CD4-positive, alpha-beta T cell treated with Interferon alpha-2 for 1 hour (primary cell): ENCODE measurements around the gene TMBIM4.
A peak's percentile ranks its signal among the peaks of the same experiment; 100 is the strongest.
"Not testable (repeated sequence)": the region's sequence is repeated elsewhere in the genome, so short reads cannot be mapped to it uniquely, and the experiment has no call there.

Experiments
- DNase-seq, 2 donors: peaks; one replicate each; pipeline ENCODE4 v3.0.0-alpha.2; 2020 to 2022

Gene TMBIM4

DNA sequence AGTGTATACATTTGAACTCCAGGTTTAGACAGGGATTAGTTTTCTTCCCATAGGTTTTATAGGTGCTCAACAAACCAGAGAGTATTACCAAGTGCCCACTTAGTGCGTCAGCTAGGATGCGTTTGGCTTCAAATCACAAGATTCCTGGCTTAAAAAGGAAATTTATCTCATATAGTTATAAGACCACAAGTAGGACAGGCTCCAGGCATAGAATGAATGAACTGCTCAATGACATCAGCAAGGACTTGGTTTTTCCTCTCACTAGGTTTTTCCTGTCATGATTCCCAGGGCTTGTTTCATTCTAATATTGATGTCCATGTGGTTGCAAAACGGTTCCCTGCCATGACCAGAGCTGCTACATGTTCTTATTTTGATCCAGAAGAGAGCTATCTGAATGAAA lies 13.2 kb upstream of the TMBIM4 start:
- DNase-seq: no peak

DNA sequence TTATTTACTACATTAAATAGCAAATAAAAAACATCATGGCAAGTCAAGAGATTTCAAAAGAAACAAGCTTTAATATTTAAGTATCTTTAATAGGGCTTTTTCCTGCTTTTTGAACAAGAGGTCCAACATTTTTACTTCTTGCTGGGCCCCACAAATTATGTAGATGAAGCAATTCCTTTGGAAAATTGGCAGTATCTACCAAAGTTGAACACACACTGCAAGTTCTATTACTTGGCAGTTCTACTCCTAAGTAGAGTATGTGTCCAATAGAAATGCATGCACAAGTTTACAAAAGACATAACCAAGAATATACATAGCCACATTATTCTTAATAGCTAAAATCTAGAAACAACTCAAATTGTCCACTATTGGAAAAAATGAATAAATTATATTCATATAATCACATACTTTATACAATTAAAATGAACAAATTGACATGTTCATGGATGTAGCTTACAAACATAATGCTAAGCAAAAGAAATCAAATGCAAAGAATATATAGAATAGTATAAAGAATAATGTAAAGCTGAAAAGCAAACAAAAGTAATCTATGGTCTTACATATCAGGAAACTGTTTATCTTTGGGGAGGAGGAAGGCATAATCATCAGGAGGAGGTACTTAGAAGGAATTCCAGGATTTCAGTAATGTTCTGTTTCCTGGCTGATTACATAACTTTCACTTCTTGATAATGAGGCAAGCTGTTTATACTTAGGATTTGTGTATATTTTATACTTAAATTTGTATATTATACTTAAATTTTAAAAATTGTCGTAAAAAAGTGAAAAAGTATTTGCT lies 6.5 kb upstream of the TMBIM4 start:
- DNase-seq: no peak

- DNase-seq: not testable (repeated sequence)
Observed at GRCh38 chr12:66174391-66175325, 4.9 kb upstream of the TMBIM4 start.

DNA sequence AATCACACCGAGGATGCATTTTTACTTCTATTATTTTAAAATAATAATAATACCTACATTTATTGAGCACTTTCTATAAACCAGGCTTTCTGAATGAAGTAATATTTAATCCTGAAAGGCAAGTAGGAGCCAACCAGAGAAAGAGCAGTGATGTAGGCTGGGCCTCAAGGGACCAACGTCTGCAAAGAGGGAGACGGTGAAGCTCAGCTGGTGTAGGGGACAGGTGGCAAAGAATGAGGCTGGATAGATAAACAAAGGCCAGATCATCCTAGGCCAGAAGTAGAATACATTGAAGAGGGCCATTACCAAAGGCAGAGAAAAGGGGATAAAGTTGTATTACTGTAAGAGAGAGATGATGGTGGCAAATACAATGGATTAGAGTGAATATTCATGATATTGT lies 810 bp upstream of the TMBIM4 start:
- no peak for DNase-seq

- no peak for DNase-seq
Observed at GRCh38 chr12:66168410-66168809, 1.4 kb downstream of the TMBIM4 start.

- DNase-seq: no peak
Observed at GRCh38 chr12:66166561-66166960, 3.2 kb downstream of the TMBIM4 start.

GRCh38 chr12:66165141-66165540 lies 4.7 kb downstream of the TMBIM4 start:
- no peak for DNase-seq

GRCh38 chr12:66164349-66164821 lies 5.4 kb downstream of the TMBIM4 start:
- no peak for DNase-seq

- DNase-seq: no peak
Observed at GRCh38 chr12:66163289-66163688, 6.5 kb downstream of the TMBIM4 start.

GRCh38 chr12:66162701-66163100 lies 7.1 kb downstream of the TMBIM4 start:
- DNase-seq: no peak

- DNase-seq: no peak
Observed at GRCh38 chr12:66160704-66161103, 9.1 kb downstream of the TMBIM4 start.

DNA sequence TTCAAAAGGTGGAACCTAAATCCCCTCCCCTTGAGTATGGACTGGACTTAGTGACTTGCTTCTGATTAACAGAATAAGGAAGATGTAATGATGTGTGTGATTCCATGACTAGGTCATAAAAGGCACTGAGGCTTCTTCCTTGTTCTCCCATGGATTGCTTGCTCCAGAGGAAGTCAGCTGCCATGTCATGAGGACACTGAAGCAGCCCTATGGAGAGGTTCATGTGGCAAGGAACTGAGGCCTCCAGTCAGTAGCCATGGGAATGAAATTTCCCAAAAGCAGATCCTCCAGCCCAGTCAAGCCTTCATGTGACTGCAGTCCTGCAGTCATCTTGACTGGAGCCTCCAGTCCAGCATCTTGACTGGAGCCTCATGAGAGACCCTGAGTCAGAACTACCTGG lies 10.7 kb downstream of the TMBIM4 start:
- no peak for DNase-seq

- no peak for DNase-seq
Observed at GRCh38 chr12:66156654-66157053, 13.1 kb downstream of the TMBIM4 start.

DNA sequence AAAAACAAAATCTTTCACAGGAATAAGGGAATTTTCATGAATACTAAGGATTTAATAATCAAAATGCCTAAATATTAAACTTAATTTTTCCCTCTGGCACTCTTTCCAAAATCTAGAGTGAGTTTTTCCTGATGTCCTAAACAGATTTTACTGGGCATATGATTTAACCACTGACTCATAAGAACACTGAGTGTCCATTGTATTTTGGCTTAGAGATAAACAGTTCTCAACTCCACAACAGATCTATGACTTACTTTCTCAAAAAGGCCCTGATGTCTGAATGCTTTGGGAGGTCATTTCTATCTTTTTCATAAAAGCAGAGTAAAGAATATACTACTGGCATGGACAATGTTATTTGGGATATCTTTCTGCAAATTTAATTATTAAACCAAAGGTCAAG lies 15.0 kb downstream of the TMBIM4 start:
- no peak for DNase-seq

DNA sequence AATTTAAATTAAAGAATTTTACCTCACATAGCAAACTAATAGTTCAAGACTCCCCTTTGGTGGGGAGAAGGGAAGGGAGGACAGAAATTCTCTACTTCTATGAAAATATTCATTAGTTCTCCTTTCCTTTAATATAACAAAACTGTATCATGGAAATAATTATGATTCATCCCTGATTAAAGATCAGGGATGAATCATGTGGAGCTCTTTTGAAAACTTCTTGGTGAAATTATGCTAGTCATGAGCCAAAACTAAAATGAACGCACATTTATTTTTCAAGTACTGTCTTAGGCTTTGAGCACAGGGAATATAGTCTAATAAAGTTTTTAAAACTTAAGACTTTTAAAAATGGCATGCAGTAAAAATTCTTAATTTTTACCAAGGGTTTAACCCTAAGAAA lies 17.1 kb downstream of the TMBIM4 start:
- no peak for DNase-seq

DNA sequence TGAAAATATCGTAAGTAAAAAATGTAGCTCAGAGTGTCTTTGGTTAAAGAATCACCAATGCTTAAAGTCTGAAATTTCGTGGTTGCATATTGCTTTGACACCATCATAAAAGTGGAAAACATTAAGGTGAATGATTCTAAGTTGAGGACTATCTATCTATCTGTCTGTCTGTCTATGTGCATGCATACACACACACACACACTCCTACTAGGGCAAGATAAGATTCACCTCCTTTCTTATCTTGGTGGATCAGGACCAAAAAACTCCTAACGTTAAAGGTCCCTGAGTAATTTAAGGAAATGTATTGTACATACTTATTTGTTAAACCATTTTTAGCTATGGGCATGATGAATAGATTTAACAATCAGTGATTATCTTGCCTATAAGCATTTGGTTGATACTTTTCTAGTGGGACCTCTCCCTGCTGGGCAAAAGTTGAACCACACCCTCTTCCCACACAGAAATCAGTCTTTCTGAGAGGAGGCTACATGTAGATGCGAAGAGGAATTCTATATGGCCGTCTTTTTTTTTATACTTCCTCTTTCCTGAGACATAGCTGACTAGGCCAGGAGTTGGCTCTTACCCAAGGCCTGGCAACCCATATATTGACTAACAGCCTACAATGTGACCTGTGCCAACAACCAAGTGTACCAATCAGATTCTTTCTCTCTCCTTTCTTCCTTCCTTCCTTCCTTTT lies 19.9 kb downstream of the TMBIM4 start:
- DNase-seq: peak in 1 of 2 donors; percentile 34

GRCh38 chr12:66144791-66145754 lies 24.7 kb downstream of the TMBIM4 start:
- peak in 1 of 2 donors; percentile 8 for DNase-seq

DNA sequence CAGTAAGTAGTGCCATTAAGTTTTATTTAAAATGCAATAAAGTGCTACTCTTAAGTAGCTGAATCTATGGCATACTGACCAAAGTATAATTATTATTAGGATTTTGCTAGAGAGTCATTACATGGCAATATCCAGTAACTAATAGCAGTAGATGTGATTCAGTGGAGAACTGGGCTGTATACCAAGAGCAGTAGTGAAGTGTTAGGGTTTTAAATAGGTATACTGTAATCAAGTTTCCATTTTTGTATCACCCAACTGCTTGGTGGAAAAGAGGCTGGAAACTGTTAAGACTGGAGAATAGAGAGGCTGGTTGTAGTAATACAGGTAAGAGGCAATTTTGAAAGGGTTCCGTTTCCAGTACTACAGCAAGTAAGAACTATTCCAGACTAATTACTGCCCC lies 25.9 kb downstream of the TMBIM4 start:
- no peak for DNase-seq

GRCh38 chr12:66142826-66143225 lies 27.0 kb downstream of the TMBIM4 start:
- no peak for DNase-seq

- no peak for DNase-seq
Observed at GRCh38 chr12:66141299-66141698, 28.5 kb downstream of the TMBIM4 start.

DNA sequence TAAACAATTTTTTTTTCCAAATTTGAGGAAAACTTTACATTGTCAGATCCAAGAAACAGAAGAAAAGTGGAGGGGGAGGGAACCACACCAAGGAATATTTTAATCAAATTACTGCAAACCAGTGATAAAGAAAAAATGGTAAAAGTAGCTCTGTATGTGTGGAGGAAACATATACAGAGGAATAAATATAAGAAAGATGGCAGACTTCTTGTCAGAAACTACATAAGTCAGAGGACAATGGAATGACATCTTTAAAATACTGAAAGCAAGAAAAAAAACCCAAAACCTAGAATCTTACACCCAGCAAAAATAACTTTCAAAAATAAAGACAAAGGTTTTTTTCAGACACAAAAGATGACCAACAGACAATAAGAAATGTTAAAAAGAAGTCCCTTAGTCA lies 29.1 kb downstream of the TMBIM4 start:
- no peak for DNase-seq

GRCh38 chr12:66139328-66139727 lies 30.5 kb downstream of the TMBIM4 start:
- no peak for DNase-seq
